ENCODE measurements around the gene STK32A. TPM values are rescaled to one million over a fixed set of nuclear protein-coding genes. Genes with fewer than 3 reads are reported as not detected.

Gene STK32A
- total RNA-seq, 2 experiments from 2014 or later = not detected

DNA sequence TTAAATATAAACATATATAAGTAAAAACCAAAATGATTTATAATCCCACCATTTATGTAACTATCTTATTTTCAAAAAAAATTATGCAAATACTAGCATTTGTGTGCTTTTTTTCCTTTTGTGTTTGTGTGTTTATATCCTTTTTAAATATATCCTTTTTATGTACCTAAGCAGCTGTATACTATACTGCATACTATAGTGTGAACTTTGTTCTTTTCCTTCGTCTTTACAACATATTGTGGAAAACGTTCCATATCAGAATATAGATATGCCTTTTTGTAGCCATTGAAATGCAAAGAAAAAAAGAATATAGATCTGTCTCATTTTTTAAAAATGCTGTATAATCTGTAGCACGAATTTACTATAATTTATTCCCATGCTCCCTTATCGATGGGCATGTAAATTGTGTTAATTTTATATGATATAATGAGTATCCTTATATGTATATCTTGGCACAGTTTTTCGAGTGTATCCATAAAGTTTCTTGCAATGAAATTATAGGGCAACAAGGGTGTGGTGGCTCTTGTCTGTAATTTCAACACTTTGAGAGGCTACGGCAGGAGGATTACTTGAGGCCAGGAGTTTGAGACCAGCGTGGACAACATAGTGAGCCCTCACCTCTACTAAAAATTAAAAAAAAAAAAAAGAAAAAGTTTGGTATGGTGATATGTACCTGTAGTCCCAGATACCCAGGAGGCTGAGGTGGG lies 83.3 kb downstream of the STK32A start:
- intact Hi-C loops (cut with DNase I, micrococcal nuclease) = no loop called here
- no peaks in the 10 kb centered on the region for H3K27me3 Mint-ChIP-seq
- TF ChIP-seq, protein P1, sequence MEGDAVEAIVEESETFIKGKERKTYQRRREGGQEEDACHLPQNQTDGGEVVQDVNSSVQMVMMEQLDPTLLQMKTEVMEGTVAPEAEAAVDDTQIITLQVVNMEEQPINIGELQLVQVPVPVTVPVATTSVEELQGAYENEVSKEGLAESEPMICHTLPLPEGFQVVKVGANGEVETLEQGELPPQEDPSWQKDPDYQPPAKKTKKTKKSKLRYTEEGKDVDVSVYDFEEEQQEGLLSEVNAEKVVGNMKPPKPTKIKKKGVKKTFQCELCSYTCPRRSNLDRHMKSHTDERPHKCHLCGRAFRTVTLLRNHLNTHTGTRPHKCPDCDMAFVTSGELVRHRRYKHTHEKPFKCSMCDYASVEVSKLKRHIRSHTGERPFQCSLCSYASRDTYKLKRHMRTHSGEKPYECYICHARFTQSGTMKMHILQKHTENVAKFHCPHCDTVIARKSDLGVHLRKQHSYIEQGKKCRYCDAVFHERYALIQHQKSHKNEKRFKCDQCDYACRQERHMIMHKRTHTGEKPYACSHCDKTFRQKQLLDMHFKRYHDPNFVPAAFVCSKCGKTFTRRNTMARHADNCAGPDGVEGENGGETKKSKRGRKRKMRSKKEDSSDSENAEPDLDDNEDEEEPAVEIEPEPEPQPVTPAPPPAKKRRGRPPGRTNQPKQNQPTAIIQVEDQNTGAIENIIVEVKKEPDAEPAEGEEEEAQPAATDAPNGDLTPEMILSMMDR (IDR thresholded peaks at IDR 0.05) = no peak
- ATAC-seq (ENCODE audit: poor library complexity) (no peak), DNase-seq (no peak)
- no peaks in the 10 kb centered on the region for H3K36me3 ChIP-seq (ENCODE audit: insufficient read depth, low read length)
- ChIA-PET POLR2A (no interaction called here), CTCF (no interaction called here)
- H3K9me3 ChIP-seq (ENCODE audit: control insufficient read depth in 1 of 2, insufficient read depth in 1 of 2, low read length in 2 of 2) = peaks cover 0 to 3% of the 10 kb centered on the region in 2 experiments
- H3K4me3 ChIP-seq (ENCODE audit: low read length) = no peak overlapping the region
- H3K27ac ChIP-seq (ENCODE audit: low read depth in 1 of 2, low read length in 2 of 2) = no peak overlapping the region
- H3K36me3 Mint-ChIP-seq (ENCODE audit: low read depth) = no peaks in the 10 kb centered on the region
- no peaks in the 10 kb centered on the region for H3K4me1 Mint-ChIP-seq (ENCODE audit: low read depth)
- H3K4me3 Mint-ChIP-seq = no peak overlapping the region
- H3K4me1 ChIP-seq (ENCODE audit: insufficient read depth, low read length) = no peaks in the 10 kb centered on the region
- H3K9me3 Mint-ChIP-seq = no peaks in the 10 kb centered on the region
- no peak overlapping the region for H3K27ac Mint-ChIP-seq
- H3K27me3 ChIP-seq (ENCODE audit: control insufficient read depth in 1 of 2, insufficient read depth in 2 of 2, low read length in 2 of 2) = no peaks in the 10 kb centered on the region

DNA sequence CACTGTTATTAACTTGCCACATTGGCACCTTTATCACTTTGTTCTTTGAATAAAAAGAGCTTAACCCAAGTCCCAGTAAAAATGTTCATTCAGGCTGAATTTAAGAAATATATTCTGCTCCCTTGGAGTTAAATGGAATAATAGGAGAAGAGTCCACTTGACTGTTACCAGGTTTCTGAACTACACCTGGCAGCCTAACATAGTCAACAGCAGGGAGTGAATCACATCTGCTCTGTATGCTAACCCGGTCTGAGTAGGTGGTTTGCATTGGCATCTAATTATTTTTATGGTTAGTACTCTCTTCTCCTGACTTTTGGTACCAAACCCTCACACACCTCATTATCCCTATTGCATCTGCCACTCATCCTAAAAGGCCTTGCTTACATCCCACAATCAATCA lies 86.7 kb downstream of the STK32A start:
- CTCF ChIA-PET = no interaction called here
- Histone ChIP-seq H3K9me3 (ENCODE audit: control insufficient read depth in 1 of 2, insufficient read depth in 1 of 2, low read length in 2 of 2) (peaks cover 0 to 3% of the 10 kb centered on the region in 2 experiments), H3K36me3 (ENCODE audit: insufficient read depth, low read length) (no peaks in the 10 kb centered on the region), H3K4me1 (ENCODE audit: insufficient read depth, low read length) (no peaks in the 10 kb centered on the region), H3K4me3 (ENCODE audit: low read length) (no peak overlapping the region), H3K27me3 (ENCODE audit: control insufficient read depth in 1 of 2, insufficient read depth in 2 of 2, low read length in 2 of 2) (no peaks in the 10 kb centered on the region), H3K27ac (ENCODE audit: low read depth in 1 of 2, low read length in 2 of 2) (no peak overlapping the region)
- H3K27me3 Mint-ChIP-seq = no peaks in the 10 kb centered on the region
- H3K4me1 Mint-ChIP-seq (ENCODE audit: low read depth) = no peaks in the 10 kb centered on the region
- ATAC-seq (ENCODE audit: poor library complexity) = no peak
- H3K27ac Mint-ChIP-seq = no peak overlapping the region
- POLR2A ChIA-PET = no interaction called here
- H3K36me3 Mint-ChIP-seq (ENCODE audit: low read depth) = no peaks in the 10 kb centered on the region
- intact Hi-C loops (cut with DNase I, micrococcal nuclease) = no loop called here
- DNase-seq = no peak
- TF ChIP-seq, protein P1 (IDR thresholded peaks at IDR 0.05) = no peak
- no peak overlapping the region for H3K4me3 Mint-ChIP-seq
- H3K9me3 Mint-ChIP-seq = no peaks in the 10 kb centered on the region

DNA sequence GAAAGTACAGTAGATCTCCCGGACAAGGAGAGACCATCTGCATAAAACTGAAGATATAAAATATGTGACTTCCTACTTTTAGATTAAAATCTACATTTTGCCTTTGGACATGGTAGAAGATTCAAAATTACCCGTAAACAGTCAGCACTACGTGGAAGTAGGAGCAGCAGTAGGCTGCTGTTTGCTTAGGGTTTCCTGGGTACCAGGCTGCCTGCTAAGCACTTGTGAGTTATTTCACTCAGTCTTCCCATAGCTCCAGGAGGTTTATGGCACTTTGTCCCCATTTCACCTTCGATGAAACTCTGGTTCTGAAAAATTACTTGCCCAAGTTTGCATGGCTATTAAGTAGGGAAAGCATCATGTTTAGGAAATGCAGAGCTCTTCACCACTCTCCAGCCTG lies 92.6 kb downstream of the STK32A start:
- Mint-ChIP-seq H3K27me3 (no peaks in the 10 kb centered on the region), H3K36me3 (ENCODE audit: low read depth) (no peaks in the 10 kb centered on the region), H3K4me1 (ENCODE audit: low read depth) (no peaks in the 10 kb centered on the region), H3K9me3 (no peaks in the 10 kb centered on the region), H3K4me3 (no peak overlapping the region), H3K27ac (no peak overlapping the region)
- ChIA-PET CTCF (no interaction called here), POLR2A (no interaction called here)
- Histone ChIP-seq H3K9me3 (ENCODE audit: control insufficient read depth in 1 of 2, insufficient read depth in 1 of 2, low read length in 2 of 2) (no peaks in the 10 kb centered on the region), H3K36me3 (ENCODE audit: insufficient read depth, low read length) (no peaks in the 10 kb centered on the region), H3K27ac (ENCODE audit: low read depth in 1 of 2, low read length in 2 of 2) (no peak overlapping the region), H3K27me3 (ENCODE audit: control insufficient read depth in 1 of 2, insufficient read depth in 2 of 2, low read length in 2 of 2) (no peaks in the 10 kb centered on the region), H3K4me1 (ENCODE audit: insufficient read depth, low read length) (no peaks in the 10 kb centered on the region), H3K4me3 (ENCODE audit: low read length) (no peak overlapping the region)
- ATAC-seq (ENCODE audit: poor library complexity) (no peak), DNase-seq (no peak)
- intact Hi-C loops (cut with DNase I, micrococcal nuclease) = no loop called here
- TF ChIP-seq, protein P1 (IDR thresholded peaks at IDR 0.05) = no peak

All from CD4-positive, alpha-beta T cell (primary cell).